ENCODE measurements around the gene VAV1.
"Not testable (repeated sequence)": the region's sequence is repeated elsewhere in the genome, so short reads cannot be mapped to it uniquely, and the experiment has no call there.

VAV1 gene

DNA sequence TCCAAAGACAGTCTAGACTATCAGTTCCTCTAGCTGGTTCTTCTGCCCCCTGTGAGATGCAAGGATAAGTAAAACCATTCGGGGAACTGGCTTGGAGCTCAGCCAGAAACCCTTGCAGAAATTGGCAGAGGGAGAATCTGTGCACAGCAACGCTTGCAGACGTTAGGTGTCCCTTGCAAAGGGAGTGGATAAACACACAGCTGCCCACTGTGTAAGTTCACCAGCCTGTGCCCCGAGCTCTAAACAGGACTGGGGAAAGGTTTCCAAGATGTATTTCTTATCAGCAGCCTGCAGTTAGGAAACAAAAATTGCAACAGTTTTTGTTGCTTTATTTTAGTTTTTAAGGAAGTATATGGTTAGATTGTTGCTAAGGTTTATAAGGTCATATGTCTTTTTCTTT lies 95.8 kb downstream of the VAV1 start:
- no peaks in the 10 kb centered on the region for H3K36me3 ChIP-seq (ENCODE audit: control insufficient read depth in 5 of 5, insufficient read depth in 5 of 5, low read length in 5 of 5)
- H3K4me3 ChIP-seq (ENCODE audit: low read depth in 1 of 5, low read length in 5 of 5) = no peak overlapping the region
- peaks cover 0 to 7% (median 0%) of the 10 kb centered on the region in 5 donors for H3K27me3 ChIP-seq (ENCODE audit: control insufficient read depth in 5 of 5, insufficient read depth in 4 of 5, low read length in 5 of 5)
- peaks cover 0 to 12% (median 2%) of the 10 kb centered on the region in 5 donors for H3K4me1 ChIP-seq (ENCODE audit: control insufficient read depth in 5 of 5, insufficient read depth in 5 of 5, low read length in 5 of 5)
- no peak overlapping the region for H3K27ac ChIP-seq (ENCODE audit: low read depth, low read length)
- H3K9me3 ChIP-seq (ENCODE audit: control insufficient read depth in 5 of 5, low read length in 5 of 5) = peaks cover 0 to 4% (median 0%) of the 10 kb centered on the region in 5 donors
- H3K9ac ChIP-seq (ENCODE audit: low read length in 5 of 5) = no peak overlapping the region

DNA sequence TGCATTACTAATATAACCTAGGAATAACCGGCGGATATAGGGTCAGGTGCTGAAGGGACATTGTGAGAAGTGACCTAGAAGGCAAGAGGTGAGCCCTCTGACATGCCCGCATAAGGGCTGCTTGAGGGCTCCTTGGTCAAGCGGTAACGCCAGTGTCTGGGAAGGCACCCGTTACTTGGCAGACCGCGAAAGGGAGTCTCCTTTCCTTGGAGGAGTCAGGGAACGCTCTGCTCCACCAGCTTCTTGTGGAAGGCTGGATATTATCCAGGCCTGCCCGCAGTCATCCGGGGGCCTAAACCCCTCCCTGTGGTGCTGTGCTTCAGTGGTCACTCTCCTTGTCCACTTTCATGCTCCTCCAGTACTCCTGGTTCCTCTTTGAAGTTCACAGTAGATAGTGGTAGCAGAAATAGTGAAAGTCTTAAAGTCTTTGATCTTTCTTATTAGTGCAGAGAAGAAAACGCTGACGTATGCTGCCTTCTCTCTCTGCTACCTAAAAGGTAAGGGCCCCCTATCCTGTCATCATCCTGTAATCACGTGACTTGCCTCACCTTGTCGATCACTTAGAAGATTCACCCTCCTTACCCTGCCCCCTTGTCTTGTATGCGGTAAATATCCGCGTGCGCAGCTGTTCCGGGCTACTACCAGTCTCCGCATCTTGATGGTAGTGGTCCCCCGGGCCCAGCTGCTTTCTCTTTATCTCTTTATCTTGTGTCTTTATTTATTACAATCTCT lies 96.8 kb downstream of the VAV1 start:
- not testable (repeated sequence) for H3K4me3 ChIP-seq (ENCODE audit: low read depth in 1 of 5, low read length in 5 of 5); H3K9ac ChIP-seq (ENCODE audit: low read length in 5 of 5); H3K36me3 ChIP-seq (ENCODE audit: control insufficient read depth in 5 of 5, insufficient read depth in 5 of 5, low read length in 5 of 5); H3K27me3 ChIP-seq (ENCODE audit: control insufficient read depth in 5 of 5, insufficient read depth in 4 of 5, low read length in 5 of 5); H3K9me3 ChIP-seq (ENCODE audit: control insufficient read depth in 5 of 5, low read length in 5 of 5); H3K4me1 ChIP-seq (ENCODE audit: control insufficient read depth in 5 of 5, insufficient read depth in 5 of 5, low read length in 5 of 5); H3K27ac ChIP-seq (ENCODE audit: low read depth, low read length)

DNA sequence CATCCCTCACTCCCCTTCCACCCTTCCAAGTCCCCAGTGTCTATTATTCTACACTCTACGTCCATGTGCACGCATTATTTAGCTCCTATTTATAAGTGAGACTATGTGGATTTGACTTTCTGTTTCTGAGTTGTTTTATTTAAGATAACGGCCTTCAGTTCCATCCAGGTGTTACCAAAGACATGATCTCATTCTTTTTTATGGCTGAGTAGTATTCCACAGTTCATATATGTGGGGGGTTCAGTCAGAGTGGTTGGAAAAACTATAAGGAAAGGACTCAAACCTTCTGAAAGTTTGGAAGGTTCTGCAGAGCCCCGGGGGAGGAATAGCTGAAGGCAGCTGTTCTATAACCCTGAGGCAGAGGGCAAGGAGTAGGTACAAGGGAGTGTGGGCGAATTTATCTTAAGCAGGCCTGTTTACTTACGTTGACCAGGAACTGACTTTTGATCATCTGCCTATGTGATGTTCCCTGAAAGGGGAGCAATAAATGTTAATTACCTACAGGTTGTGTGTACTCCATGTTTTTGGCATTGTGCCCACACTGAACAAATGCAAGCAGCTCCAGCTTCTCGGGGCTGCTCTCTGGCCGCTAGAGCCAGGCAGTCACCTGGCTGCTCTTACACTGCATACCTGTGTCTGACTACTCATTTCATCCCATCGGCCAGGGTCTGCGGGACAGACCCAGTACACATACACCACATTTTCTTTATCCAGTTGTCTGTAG lies 101.4 kb downstream of the VAV1 start:
- H3K9ac ChIP-seq (ENCODE audit: low read length in 5 of 5) = no peak overlapping the region
- H3K27ac ChIP-seq (ENCODE audit: low read depth, low read length) = no peak overlapping the region
- peaks cover 0 to 14% (median 7%) of the 10 kb centered on the region in 5 donors for H3K27me3 ChIP-seq (ENCODE audit: control insufficient read depth in 5 of 5, insufficient read depth in 4 of 5, low read length in 5 of 5)
- H3K4me1 ChIP-seq (ENCODE audit: control insufficient read depth in 5 of 5, insufficient read depth in 5 of 5, low read length in 5 of 5) = peaks cover 0 to 5% (median 0%) of the 10 kb centered on the region in 5 donors
- H3K36me3 ChIP-seq (ENCODE audit: control insufficient read depth in 5 of 5, insufficient read depth in 5 of 5, low read length in 5 of 5) = no peaks in the 10 kb centered on the region
- H3K4me3 ChIP-seq (ENCODE audit: low read depth in 1 of 5, low read length in 5 of 5) = no peak overlapping the region
- H3K9me3 ChIP-seq (ENCODE audit: control insufficient read depth in 5 of 5, low read length in 5 of 5) = peaks cover 0 to 7% (median 0%) of the 10 kb centered on the region in 5 donors

DNA sequence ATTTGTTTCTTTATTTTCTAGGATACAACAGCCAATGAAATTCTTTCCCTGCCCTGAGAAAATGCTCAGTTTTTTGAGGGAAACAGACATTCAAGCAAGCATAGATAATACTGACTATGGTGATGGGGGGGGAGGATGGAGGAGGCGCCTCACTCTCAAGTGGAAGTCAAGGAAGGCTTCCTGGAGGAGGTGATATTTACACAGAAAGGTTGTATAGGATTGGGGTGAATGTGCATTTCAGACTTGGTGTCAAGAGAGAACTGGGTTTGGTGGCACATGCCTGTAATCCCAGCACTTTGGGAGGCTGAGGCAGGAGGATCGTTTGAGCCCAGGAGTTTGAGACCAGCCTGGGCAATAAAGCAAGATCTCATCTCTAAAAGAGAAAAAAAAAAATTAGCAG lies 102.7 kb downstream of the VAV1 start:
- Histone ChIP-seq H3K9ac (ENCODE audit: low read length in 5 of 5) (no peak overlapping the region), H3K36me3 (ENCODE audit: control insufficient read depth in 5 of 5, insufficient read depth in 5 of 5, low read length in 5 of 5) (no peaks in the 10 kb centered on the region), H3K9me3 (ENCODE audit: control insufficient read depth in 5 of 5, low read length in 5 of 5) (peaks cover 4 to 12% (median 8%) of the 10 kb centered on the region in 5 donors), H3K4me3 (ENCODE audit: low read depth in 1 of 5, low read length in 5 of 5) (no peak overlapping the region), H3K4me1 (ENCODE audit: control insufficient read depth in 5 of 5, insufficient read depth in 5 of 5, low read length in 5 of 5) (peaks cover 0 to 5% (median 0%) of the 10 kb centered on the region in 5 donors), H3K27me3 (ENCODE audit: control insufficient read depth in 5 of 5, insufficient read depth in 4 of 5, low read length in 5 of 5) (peaks cover 0 to 14% (median 4%) of the 10 kb centered on the region in 5 donors), H3K27ac (ENCODE audit: low read depth, low read length) (no peak overlapping the region)

DNA sequence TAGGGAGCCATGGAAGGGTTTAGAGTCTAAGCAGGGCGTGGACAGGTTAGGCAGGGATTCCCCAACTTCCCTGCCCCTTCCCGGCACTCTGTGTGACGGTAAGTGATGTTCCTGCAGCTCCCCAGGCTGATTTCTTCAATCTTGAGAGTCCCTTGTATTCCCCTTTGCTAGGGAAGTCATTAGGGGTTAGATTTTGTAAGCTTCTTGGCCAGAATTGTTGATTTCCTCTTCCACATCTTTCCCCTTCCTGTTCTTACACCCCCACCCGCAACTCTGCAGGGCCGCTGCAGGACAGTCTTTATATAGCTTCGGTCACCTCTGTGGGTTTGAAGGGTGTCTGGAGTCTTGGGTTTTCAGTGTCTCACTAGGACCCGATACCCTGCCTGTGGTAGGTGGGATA lies 104.2 kb downstream of the VAV1 start:
- Histone ChIP-seq H3K27ac (ENCODE audit: low read depth, low read length) (no peak overlapping the region), H3K9ac (ENCODE audit: low read length in 5 of 5) (no peak overlapping the region), H3K9me3 (ENCODE audit: control insufficient read depth in 5 of 5, low read length in 5 of 5) (peaks cover 4 to 12% (median 8%) of the 10 kb centered on the region in 5 donors), H3K27me3 (ENCODE audit: control insufficient read depth in 5 of 5, insufficient read depth in 4 of 5, low read length in 5 of 5) (peaks cover 0 to 14% (median 4%) of the 10 kb centered on the region in 5 donors), H3K36me3 (ENCODE audit: control insufficient read depth in 5 of 5, insufficient read depth in 5 of 5, low read length in 5 of 5) (no peaks in the 10 kb centered on the region), H3K4me1 (ENCODE audit: control insufficient read depth in 5 of 5, insufficient read depth in 5 of 5, low read length in 5 of 5) (peaks cover 0 to 5% (median 0%) of the 10 kb centered on the region in 5 donors), H3K4me3 (ENCODE audit: low read depth in 1 of 5, low read length in 5 of 5) (no peak overlapping the region)

DNA sequence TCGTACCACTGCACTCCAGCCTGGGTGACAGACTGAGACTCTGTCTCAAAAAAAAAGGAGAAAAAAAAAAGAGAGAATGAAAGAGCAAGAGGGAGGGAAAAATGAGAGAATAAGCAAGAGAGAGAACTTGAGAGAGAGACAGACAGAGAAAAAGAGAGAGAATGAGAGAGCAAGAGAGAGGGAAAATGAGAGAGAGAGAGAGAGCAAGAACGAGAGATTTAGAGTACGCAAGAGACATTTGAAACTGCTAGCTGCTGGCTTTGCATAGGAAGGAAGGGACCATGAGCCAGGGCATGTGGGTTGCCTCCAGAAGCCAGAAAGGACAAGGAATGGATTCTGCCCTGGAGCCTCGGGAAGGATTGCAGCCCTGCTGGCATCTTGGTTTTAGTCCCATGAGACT lies 105.3 kb downstream of the VAV1 start:
- no peaks in the 10 kb centered on the region for H3K36me3 ChIP-seq (ENCODE audit: control insufficient read depth in 5 of 5, insufficient read depth in 5 of 5, low read length in 5 of 5)
- peaks cover 0 to 14% (median 4%) of the 10 kb centered on the region in 5 donors for H3K27me3 ChIP-seq (ENCODE audit: control insufficient read depth in 5 of 5, insufficient read depth in 4 of 5, low read length in 5 of 5)
- no peak overlapping the region for H3K9ac ChIP-seq (ENCODE audit: low read length in 5 of 5)
- peaks cover 4 to 12% (median 6%) of the 10 kb centered on the region in 5 donors for H3K9me3 ChIP-seq (ENCODE audit: control insufficient read depth in 5 of 5, low read length in 5 of 5)
- H3K27ac ChIP-seq (ENCODE audit: low read depth, low read length) = no peak overlapping the region
- no peak overlapping the region for H3K4me3 ChIP-seq (ENCODE audit: low read depth in 1 of 5, low read length in 5 of 5)
- peaks cover 0 to 5% (median 0%) of the 10 kb centered on the region in 5 donors for H3K4me1 ChIP-seq (ENCODE audit: control insufficient read depth in 5 of 5, insufficient read depth in 5 of 5, low read length in 5 of 5)

DNA sequence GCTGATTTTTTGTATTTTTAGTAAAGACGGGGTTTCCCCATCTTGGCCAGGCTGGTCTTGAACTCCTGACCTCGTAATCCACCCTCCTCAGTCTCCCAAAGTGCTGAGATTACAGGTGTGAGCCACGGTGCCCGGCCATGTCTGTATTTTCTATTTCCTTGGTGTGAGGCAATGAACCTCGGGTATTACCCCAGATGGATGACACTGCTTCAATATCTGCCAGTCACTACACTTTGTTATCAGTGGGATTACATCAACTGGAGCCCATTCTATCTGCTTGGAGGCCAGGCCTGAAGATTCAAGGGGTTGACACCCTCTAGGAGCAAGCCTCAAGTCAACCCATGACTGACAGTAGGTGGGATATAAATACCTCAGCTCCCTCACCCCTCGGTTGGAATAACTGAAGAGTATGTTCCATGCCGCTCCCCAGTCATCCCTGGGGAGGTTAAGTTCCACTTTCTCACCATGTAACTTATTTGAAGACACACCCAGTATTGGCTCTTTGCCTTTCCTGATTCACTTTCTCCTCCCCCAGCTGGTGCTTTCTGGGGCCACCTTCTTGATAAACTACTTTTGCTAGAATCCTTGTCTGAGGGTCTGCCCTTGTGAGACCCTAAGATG lies 113.9 kb downstream of the VAV1 start:
- Histone ChIP-seq H3K27ac (ENCODE audit: low read depth, low read length) (no peak overlapping the region), H3K9ac (ENCODE audit: low read length in 5 of 5) (no peak overlapping the region), H3K4me3 (ENCODE audit: low read depth in 1 of 5, low read length in 5 of 5) (no peak overlapping the region), H3K4me1 (ENCODE audit: control insufficient read depth in 5 of 5, insufficient read depth in 5 of 5, low read length in 5 of 5) (peaks cover 0 to 5% (median 0%) of the 10 kb centered on the region in 5 donors), H3K36me3 (ENCODE audit: control insufficient read depth in 5 of 5, insufficient read depth in 5 of 5, low read length in 5 of 5) (no peaks in the 10 kb centered on the region), H3K27me3 (ENCODE audit: control insufficient read depth in 5 of 5, insufficient read depth in 4 of 5, low read length in 5 of 5) (peaks cover 0 to 3% (median 0%) of the 10 kb centered on the region in 5 donors), H3K9me3 (ENCODE audit: control insufficient read depth in 5 of 5, low read length in 5 of 5) (peaks cover 0 to 15% (median 6%) of the 10 kb centered on the region in 5 donors)

DNA sequence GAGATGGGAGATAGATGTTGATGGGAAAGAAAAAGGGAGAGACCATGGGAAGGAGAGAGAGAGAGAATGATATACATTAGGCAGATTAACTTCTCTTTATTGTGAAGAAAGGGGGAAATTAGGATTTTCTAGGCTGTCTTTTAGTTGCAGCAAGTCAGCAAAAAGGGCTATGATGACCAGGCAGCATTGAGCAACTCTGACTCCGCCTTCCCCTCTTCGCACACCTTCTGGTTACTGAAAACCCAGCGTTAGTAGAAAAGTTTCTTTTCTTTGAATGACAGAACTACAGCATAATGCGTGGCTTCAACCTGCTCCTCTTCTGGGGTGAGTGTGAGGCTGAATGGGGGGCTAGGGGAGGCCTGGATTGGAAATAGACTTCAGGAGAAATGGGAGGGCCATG lies 114.8 kb downstream of the VAV1 start, which contains the start of gene ADGRE1:
TSS of gene ADGRE1 (plus strand) at position 264 of the 400 bp plus-strand sequence. CDS start at position 294, 30 bp downstream.
- H3K4me3 ChIP-seq (ENCODE audit: low read depth in 1 of 5, low read length in 5 of 5) = peak within 1 kb of the TSS in 1 of 5 donors; percentile 11

DNA sequence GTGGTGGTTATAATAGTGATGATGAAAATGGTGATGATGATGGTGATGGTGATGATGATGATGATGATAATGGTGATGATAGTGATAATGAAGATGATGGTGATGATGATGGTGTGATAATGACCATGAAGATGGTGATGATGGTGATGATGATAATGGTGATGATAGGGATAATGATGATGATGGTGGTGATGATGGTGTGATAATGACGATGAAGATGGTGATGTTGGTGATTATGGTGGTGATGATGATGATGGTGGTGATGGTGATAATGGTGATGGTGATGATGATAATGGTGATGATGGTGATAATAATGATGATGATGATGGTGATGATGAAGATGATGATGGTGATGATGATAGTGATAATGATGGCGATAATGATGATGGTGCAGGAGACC lies 116.5 kb downstream of the VAV1 start:
- Histone ChIP-seq H3K27ac (ENCODE audit: low read depth, low read length) (no peak overlapping the region), H3K4me3 (ENCODE audit: low read depth in 1 of 5, low read length in 5 of 5) (no peak overlapping the region), H3K4me1 (ENCODE audit: control insufficient read depth in 5 of 5, insufficient read depth in 5 of 5, low read length in 5 of 5) (peaks cover 0 to 10% (median 0%) of the 10 kb centered on the region in 5 donors), H3K27me3 (ENCODE audit: control insufficient read depth in 5 of 5, insufficient read depth in 4 of 5, low read length in 5 of 5) (peaks cover 0 to 3% (median 2%) of the 10 kb centered on the region in 5 donors), H3K36me3 (ENCODE audit: control insufficient read depth in 5 of 5, insufficient read depth in 5 of 5, low read length in 5 of 5) (no peaks in the 10 kb centered on the region), H3K9ac (ENCODE audit: low read length in 5 of 5) (no peak overlapping the region), H3K9me3 (ENCODE audit: control insufficient read depth in 5 of 5, low read length in 5 of 5) (peaks cover 0 to 15% (median 6%) of the 10 kb centered on the region in 5 donors)

More for the DNA sequence above, 114.8 kb downstream of the VAV1 start, which contains the start of gene ADGRE1:
- Histone ChIP-seq H3K27ac (ENCODE audit: low read depth, low read length) (no peak within 1 kb of the TSS), H3K9ac (ENCODE audit: low read length in 5 of 5) (no peak within 1 kb of the TSS), H3K9me3 (ENCODE audit: control insufficient read depth in 5 of 5, low read length in 5 of 5) (peaks cover 0 to 15% (median 6%) of the 10 kb centered on the region in 5 donors), H3K4me1 (ENCODE audit: control insufficient read depth in 5 of 5, insufficient read depth in 5 of 5, low read length in 5 of 5) (peaks cover 0 to 8% (median 0%) of the 10 kb centered on the region in 5 donors), H3K36me3 (ENCODE audit: control insufficient read depth in 5 of 5, insufficient read depth in 5 of 5, low read length in 5 of 5) (no peaks in the 10 kb centered on the region), H3K27me3 (ENCODE audit: control insufficient read depth in 5 of 5, insufficient read depth in 4 of 5, low read length in 5 of 5) (peaks cover 0 to 3% (median 2%) of the 10 kb centered on the region in 5 donors)

All from subcutaneous abdominal adipose tissue (tissue), 5 donors.